Measurements from ENCODE around the gene YOD1.

YOD1 gene

DNA sequence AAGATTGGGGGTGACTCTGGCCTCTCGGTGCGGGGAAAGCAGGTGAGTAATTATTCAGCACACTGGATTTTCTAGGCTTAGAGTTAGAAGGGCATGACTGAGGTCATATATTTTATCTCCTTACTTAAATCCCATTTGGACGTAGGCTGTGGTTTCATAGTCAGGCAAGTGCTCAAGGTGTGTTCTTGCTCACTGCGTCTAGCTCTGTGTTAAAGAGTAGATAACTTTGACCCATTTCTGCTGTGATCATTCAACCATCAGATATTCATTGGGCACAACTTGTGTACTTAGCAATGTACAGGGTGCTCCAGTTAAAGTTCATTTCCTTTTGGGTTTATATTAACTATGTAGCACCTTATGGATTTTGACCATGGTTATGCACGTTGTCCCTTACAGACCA lies 16.7 kb upstream of the YOD1 start:
- no peak for DNase-seq (ENCODE audit: low spot score)
- in situ Hi-C loops (cut with MboI; ENCODE audit: low sequenced_read_pairs, unreplicated experiment) = no loop called here
- no peak for TF ChIP-seq CTCF (IDR thresholded peaks at IDR 0.05; ENCODE audit: borderline replicate concordance, control extremely low read depth, extremely low read depth, insufficient read depth, missing control alignments)

DNA sequence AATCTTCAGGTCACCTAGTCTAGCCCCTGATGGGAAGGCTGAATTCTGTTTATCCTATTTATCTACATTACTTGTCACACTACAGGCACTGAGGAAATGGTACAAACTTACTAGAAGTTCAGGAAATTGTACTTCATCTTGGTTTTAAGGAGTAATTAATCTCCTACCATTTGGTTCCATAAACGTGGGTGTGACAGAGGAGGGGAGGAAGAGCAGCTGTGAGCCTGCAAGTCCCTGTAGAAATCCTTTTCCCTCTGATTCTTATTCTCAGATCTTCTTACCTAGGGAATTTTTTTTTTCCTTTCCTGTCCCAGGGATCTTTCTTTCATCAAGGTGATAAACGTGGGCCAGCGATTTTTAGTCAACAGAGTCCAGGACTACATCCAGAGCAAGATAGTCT lies 16.2 kb upstream of the YOD1 start:
- no peak for TF ChIP-seq CTCF (IDR thresholded peaks at IDR 0.05; ENCODE audit: borderline replicate concordance, control extremely low read depth, extremely low read depth, insufficient read depth, missing control alignments)
- DNase-seq (ENCODE audit: low spot score) = no peak
- in situ Hi-C loops (cut with MboI; ENCODE audit: low sequenced_read_pairs, unreplicated experiment) = no loop called here

DNA sequence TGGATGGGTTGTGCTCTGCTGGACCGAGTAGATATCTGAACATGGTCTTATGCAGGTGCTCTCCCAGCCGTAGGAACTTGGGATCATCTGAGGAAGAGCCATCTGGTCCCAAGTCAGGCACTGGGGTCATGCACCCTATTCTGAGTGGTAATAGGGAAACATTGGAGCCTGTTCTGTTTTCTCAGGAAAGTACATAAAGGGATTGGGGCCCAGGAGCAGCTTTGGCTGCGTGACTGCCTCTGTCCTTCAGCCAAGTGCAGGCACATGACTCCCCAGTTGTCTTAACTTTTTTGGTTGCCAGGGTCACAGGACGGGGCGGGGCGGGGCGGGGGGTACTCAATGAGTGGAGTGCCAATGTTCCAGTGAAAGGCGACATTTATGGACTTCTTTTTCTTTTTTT lies 13.6 kb upstream of the YOD1 start:
- TF ChIP-seq CTCF (IDR thresholded peaks at IDR 0.05; ENCODE audit: borderline replicate concordance, control extremely low read depth, extremely low read depth, insufficient read depth, missing control alignments) = no peak
- in situ Hi-C loops (cut with MboI; ENCODE audit: low sequenced_read_pairs, unreplicated experiment) = no loop called here
- no peak for DNase-seq (ENCODE audit: low spot score)

- TF ChIP-seq CTCF (IDR thresholded peaks at IDR 0.05; ENCODE audit: borderline replicate concordance, control extremely low read depth, extremely low read depth, insufficient read depth, missing control alignments) = no peak
- in situ Hi-C loops (cut with MboI; ENCODE audit: low sequenced_read_pairs, unreplicated experiment) = no loop called here
- DNase-seq (ENCODE audit: low spot score) = no peak
These were observed 12.0 kb upstream of the YOD1 start for GRCh38 chr1:207063014-207063413.

DNA sequence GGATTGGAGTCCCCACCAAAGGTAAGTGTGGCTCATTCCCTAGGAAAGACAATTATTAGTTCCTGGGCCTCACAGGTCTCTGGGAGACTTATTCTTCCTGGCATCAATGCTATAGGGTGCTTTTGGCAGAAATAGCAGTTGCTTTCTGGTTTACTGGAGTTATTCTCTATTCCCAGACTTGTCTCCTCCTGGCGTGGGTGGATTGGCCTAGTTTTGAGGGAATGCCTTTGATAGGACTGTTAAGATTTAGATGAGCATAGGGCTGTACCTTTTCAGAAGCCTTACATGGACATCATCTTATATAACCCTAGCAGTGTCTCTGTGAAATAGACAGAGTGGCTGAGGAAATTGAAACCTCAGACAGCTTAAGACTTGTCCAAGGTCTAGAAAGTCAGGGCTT lies 11.1 kb upstream of the YOD1 start:
- no peak for DNase-seq (ENCODE audit: low spot score)
- no peak for TF ChIP-seq CTCF (IDR thresholded peaks at IDR 0.05; ENCODE audit: borderline replicate concordance, control extremely low read depth, extremely low read depth, insufficient read depth, missing control alignments)
- in situ Hi-C loops (cut with MboI; ENCODE audit: low sequenced_read_pairs, unreplicated experiment) = no loop called here

- TF ChIP-seq CTCF (IDR thresholded peaks at IDR 0.05; ENCODE audit: borderline replicate concordance, control extremely low read depth, extremely low read depth, insufficient read depth, missing control alignments) = no peak
- in situ Hi-C loops (cut with MboI; ENCODE audit: low sequenced_read_pairs, unreplicated experiment) = no loop called here
- no peak for DNase-seq (ENCODE audit: low spot score)
These were observed 9.6 kb upstream of the YOD1 start for GRCh38 chr1:207060596-207060995.

GRCh38 chr1:207059881-207060280 lies 8.9 kb upstream of the YOD1 start:
- in situ Hi-C loops (cut with MboI; ENCODE audit: low sequenced_read_pairs, unreplicated experiment) = no loop called here
- DNase-seq (ENCODE audit: low spot score) = no peak
- no peak for TF ChIP-seq CTCF (IDR thresholded peaks at IDR 0.05; ENCODE audit: borderline replicate concordance, control extremely low read depth, extremely low read depth, insufficient read depth, missing control alignments)
